ENCODE measurements around the gene UGT3A1.
A peak's percentile ranks its signal among the peaks of the same experiment; 100 is the strongest.
"Not testable (repeated sequence)": the region's sequence is repeated elsewhere in the genome, so short reads cannot be mapped to it uniquely, and the experiment has no call there.

Gene UGT3A1

DNA sequence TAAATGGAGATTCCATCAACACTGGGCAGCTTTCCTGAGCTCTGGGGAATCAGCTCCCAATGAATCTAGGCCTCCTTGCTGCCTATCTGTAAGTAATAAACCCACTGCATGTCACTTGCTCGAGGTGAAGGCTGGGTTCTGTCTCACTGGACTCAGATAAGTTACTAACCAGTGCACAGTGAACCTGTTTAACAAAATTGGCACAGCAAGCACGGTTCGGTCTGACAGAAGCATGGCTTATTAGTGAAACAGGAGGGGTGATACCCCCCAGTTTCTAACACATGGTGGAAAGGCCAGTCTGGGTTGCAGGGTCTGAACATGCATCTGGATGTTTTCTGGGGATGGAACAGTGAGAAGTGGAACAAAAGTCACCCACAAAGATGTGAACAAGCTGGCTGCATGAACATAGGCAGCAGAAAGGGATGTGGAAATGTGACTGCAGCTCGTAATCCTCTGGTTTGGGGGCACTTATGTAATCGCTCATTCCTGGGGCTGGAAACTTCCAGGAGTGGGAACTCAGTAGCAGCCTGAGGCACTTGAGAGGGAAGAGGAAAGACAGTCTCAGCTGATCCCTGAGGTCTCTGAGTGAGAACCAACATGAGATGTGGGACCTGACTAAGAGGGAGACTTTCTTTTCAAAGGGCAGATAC lies 37.8 kb upstream of the UGT3A1 start:
- DNase-seq (ENCODE audit: low read depth): no peak
- no peak overlapping the region for H3K4me3 ChIP-seq (ENCODE audit: low read depth, low read length)
- TF ChIP-seq, protein P1, sequence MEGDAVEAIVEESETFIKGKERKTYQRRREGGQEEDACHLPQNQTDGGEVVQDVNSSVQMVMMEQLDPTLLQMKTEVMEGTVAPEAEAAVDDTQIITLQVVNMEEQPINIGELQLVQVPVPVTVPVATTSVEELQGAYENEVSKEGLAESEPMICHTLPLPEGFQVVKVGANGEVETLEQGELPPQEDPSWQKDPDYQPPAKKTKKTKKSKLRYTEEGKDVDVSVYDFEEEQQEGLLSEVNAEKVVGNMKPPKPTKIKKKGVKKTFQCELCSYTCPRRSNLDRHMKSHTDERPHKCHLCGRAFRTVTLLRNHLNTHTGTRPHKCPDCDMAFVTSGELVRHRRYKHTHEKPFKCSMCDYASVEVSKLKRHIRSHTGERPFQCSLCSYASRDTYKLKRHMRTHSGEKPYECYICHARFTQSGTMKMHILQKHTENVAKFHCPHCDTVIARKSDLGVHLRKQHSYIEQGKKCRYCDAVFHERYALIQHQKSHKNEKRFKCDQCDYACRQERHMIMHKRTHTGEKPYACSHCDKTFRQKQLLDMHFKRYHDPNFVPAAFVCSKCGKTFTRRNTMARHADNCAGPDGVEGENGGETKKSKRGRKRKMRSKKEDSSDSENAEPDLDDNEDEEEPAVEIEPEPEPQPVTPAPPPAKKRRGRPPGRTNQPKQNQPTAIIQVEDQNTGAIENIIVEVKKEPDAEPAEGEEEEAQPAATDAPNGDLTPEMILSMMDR (IDR thresholded peaks at IDR 0.05; ENCODE audit: control insufficient read depth, extremely low read depth, insufficient read depth): no peak

DNA sequence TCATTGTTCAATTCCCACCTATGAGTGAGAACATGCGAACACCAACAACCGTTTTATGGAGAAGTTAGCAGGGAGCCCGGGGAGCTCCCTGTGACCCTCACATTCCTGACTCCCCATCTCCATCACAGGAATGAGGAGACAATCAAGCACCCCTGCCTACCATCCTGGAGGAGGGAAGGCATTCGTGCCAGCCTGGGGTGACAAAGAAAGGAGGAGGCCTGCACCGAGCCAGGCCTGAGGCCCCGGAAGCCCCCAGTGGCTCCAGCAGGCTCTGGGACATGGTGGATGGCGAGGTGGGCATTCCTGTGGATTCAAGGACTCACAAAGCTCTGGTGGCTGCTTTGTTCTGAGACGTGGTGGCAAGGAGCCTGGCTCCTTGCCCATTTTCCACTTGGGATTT lies 36.5 kb upstream of the UGT3A1 start:
- DNase-seq (ENCODE audit: low read depth): no peak
- TF ChIP-seq, protein P1 (IDR thresholded peaks at IDR 0.05; ENCODE audit: control insufficient read depth, extremely low read depth, insufficient read depth): no peak
- no peak overlapping the region for H3K4me3 ChIP-seq (ENCODE audit: low read depth, low read length)

DNA sequence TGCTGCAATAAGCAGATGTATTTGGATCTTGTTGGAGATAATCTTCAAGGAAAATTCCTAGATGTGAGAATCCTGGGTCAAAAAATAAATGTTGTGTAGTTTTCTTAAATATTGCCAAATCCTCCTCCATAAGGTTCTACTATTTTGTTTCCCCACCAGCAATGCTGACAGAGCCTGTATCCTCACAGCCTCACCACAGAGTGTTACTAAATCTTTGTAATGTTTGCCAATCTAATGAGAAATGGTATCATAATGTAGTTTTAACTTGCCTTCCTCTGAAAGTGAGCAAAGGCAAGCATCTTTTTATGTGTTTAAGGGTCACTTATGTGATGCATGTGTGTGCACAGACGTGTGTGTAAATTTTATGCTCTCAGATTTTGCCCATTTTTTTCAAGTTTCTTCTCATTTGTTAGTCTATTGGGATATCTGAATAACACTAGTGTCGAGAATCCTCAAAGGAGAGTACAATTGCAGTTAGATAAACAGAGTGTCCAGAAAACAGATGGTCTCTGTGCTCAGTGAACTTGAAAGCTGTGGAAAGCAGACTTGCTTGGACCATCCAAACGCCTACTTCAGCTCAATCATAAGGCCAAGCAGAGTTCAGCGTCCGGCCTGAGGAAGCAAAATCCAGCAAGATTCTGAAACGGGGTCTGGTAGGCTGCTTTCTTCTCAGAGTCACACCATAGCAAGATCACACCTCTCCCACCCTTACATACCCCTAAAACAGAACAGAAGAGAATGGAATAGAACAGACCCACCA lies 35.7 kb upstream of the UGT3A1 start:
- no peak for DNase-seq (ENCODE audit: low read depth)
- no peak overlapping the region for H3K4me3 ChIP-seq (ENCODE audit: low read depth, low read length)
- TF ChIP-seq, protein P1 (IDR thresholded peaks at IDR 0.05; ENCODE audit: control insufficient read depth, extremely low read depth, insufficient read depth): no peak

DNA sequence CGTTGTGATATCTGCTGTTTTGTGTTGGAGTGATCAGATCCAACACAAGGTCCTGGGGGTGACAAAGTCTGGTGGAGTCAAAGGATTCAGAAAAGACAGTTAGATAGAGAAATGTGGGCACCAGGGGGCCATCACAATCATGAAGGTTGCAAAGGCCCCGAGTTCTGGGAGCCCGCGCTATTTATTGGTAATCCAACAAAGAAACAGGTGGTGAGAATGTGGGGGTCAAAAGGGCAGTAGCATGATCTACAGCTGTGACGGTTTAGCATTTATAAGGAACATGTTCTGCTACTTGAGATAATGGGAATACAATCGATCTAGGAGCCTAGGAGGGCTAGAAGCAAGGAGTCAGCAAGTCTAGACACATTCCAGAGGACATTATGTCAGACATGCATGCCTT lies 31.1 kb upstream of the UGT3A1 start:
- not testable (repeated sequence) for DNase-seq (ENCODE audit: low read depth); H3K4me3 ChIP-seq (ENCODE audit: low read depth, low read length)

DNA sequence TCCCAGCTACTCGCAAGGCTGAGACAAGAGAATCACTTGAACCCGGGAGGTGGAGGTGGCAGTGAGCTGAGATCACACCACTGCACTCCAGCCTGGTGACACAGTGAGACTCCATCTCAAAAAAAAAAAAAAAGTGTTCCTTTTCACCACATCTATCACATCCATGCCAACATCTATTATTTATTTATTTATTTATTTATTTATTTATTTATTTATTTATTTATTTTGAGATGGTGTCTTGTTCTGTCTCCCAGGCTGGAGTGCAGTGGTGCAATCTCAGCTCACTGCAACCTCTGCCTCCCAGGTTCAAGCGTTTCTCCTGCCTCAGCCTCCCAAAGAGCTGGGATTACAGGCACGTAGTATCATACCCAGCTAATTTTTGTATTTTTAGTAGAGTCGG lies 28.4 kb upstream of the UGT3A1 start:
- DNase-seq (ENCODE audit: low read depth); H3K4me3 ChIP-seq (ENCODE audit: low read depth, low read length): not testable (repeated sequence)

DNA sequence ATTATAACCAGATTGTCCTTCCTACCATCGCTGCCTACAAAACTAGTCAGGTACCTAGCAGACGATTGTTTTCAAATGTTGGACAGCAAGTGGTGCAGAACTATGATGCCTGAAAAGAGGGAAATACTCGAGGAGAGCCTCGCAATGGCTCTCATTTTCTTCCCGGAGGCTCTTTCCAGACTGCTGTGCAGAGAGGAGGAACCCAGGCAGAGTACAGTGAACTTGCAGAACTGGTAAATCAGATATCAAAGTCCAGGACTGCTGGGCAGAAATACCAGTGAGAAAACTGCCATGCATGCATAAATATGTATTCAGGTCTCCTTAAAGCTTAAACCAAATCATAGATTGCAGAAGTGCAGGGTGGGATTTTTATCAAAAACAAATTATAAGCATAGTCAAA lies 26.4 kb upstream of the UGT3A1 start:
- DNase-seq (ENCODE audit: low read depth): peak; percentile 38
- TF ChIP-seq, protein P1 (IDR thresholded peaks at IDR 0.05; ENCODE audit: control insufficient read depth, extremely low read depth, insufficient read depth): no peak
- H3K4me3 ChIP-seq (ENCODE audit: low read depth, low read length): no peak overlapping the region

DNA sequence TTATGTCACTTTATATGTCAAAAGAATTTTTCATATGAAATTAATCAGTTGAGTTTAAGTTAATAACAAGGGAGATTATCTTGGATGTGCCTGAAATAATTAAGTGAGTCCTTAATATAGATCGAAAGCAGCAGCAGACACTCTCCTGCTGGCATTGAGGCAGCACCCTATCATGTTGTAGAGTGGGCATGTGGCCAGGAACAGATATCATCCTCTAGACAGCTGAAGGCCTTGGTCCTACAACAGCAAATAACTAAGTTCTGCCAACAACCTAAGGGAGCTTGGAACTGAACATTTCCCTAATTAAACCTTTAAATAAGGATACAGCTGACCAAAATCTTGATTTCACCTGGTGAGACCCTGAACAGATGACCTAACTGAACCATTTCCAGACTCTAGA lies 25.8 kb upstream of the UGT3A1 start:
- DNase-seq (ENCODE audit: low read depth): peak; percentile 43
- no peak overlapping the region for H3K4me3 ChIP-seq (ENCODE audit: low read depth, low read length)
- TF ChIP-seq, protein P1 (IDR thresholded peaks at IDR 0.05; ENCODE audit: control insufficient read depth, extremely low read depth, insufficient read depth): no peak

DNA sequence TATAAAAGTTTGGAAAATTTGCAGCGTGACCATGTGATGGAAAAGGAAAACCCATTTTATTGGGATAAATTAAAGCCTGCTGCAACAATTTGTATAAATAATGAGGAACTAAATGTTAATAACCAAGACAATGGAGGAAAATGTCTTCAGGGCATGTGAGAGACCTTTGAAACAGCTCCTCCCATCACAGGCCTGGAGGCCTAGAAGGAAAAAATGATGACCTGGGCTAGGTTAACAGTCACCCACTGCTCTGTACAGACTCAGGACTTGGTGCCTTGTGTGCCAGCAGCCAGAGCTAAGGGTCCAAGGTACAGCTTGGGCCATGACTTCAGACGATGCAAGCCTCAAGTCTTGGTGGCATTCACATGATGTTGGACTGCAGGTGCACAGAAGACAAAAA lies 22.0 kb upstream of the UGT3A1 start:
- TF ChIP-seq, protein P1 (IDR thresholded peaks at IDR 0.05; ENCODE audit: control insufficient read depth, extremely low read depth, insufficient read depth): no peak
- H3K4me3 ChIP-seq (ENCODE audit: low read depth, low read length): no peak overlapping the region

More for the DNA sequence above, 22.0 kb upstream of the UGT3A1 start:
- no peak for DNase-seq (ENCODE audit: low read depth)

All from LNCaP clone FGC (cell line).